HG03342 (cell line): Measurements from ENCODE around the gene BTBD16.

Experiments
- ATAC-seq: cut with Tn5 transposase; IDR thresholded peaks from one replicate; pipeline ENCODE4 v1.9.1; 2021; ENCODE audit warnings: mild to moderate bottlenecking, moderate library complexity; ENCODE audit not compliant: unreplicated experiment

Gene BTBD16

DNA sequence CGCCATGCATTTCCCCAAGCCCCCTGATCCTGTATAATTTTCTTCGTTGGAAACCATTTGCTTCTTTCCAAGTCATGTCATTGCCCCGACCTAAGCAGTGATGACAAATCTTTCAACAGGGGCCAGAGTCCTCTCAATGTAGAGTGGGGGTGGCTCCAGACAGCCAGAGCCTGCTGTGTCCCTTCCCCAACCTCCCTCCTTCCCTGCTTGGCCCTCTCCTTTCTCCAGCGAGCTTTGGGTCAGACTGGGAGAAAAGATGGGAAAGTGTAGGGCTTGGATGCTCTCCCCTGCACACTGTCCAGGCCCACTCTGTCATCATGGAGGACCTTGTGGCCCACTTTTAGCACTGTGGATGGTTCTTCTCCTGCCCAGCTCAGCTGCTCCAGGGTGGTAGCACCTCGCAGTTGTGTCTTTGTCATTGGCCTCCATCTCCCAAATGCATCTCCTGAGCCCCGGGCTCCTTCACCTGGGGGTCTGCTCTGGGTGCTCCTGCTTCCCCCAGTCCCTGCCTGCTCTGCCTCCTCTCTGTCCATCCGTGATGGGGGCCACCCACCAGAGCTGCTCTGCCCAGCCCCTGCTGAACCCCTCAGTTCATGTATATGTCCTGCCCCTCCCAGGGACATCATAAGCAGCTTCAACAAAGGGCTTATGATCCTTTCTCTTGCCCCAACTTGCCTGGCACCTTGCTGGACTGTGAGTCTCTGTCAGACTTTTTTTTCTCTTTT is 37.5 kb downstream of the BTBD16 start:
- no peak for ATAC-seq

DNA sequence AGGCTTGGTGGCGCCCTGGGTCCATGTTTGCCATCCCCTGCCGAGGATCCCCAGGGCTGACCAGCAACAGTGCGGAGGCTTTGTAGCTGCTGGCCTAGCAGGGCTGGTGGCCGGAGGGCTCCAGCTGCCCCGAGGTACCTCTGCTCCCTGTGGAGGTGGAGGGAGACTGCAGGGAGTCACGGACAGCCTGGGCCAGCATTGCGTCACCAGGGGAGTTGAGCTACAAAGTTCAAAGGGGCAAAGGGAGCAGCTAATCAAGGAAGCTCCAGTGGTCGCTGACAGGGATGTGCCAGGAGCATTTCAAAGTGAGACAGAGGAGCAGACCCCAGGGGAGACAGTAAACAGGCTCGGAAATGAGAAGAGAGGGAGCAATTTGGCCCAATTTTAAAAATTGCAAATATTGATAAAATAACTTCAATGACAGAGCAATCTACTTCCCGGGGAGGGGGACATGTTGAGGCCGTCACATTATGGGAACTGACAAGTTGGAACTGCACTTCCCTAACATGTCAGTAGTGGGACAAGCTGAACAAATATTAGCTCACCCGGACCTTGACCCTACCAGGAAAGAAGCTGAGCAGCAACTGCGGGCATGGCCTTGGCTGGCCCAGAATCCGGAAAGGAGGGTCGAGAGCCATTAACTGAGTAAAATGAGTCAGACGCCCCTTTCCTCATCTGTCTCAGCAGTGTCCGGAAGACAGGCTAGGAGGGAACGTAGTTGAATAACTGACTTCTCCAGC is 39.4 kb downstream of the BTBD16 start:
- no peak for ATAC-seq

DNA sequence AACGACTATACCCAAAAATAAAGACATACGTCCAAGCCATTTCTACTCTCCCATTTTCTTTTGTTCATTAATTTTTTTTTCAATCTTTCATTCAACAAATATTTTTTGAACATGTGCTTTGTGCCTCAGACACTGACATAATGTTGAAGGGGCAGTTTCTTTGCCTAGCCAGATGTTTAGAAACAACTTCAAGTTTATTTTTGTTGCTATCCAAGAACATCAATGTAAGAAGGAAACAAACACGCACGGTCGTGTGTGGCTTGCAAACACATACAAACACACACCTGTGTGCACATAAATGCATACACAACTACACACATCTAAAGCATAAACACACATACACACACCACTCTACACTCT is 39.9 kb downstream of the BTBD16 start:
- ATAC-seq: no peak

DNA sequence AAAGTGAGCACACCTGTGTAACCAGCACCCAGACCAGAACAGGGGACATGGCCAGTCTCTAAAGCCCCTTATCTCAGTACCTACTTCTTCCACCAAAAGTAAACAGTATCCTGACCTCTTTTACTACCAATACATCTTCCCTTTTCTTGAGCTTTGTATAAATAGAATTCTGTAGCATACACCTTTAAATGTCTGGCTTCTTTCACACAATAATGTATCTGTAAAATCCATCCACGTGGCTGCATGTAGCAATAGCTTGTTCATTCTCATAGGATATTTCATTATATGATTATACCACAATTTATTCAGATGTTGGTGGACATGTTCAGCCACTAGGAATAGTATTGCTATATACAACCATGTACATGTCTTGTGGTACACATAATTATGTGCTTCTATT is 40.6 kb downstream of the BTBD16 start:
- ATAC-seq: no peak

DNA sequence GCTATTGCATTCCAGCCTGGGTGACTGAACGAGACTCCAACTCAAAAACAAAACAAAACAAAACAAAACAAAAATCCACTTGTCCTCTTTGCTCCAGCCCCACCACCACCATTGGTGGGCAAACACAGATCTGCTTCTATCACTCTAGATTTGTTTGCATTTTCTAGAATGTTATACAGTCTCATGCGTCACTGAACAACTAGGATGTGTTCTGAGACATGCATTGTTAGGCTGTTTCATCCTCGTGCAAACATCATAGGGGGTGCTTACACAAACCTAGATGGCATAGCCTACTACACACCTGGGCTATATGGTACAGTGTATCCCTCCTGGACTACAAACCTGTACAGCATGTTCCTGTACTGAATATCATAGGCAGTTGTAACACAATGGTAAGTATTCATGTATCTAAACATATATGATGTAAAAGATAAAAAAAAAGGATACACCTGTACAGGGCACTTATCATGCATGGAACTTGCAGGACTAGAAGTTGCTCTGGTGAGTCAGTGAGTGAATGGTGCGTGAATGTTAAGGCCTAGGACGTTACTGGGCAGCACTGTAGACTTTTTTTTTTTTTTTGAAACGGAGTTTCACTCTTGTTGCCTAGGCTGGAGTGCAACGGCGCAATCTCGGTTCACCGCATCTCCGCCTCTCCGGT is 45.3 kb downstream of the BTBD16 start:
- no peak for ATAC-seq

DNA sequence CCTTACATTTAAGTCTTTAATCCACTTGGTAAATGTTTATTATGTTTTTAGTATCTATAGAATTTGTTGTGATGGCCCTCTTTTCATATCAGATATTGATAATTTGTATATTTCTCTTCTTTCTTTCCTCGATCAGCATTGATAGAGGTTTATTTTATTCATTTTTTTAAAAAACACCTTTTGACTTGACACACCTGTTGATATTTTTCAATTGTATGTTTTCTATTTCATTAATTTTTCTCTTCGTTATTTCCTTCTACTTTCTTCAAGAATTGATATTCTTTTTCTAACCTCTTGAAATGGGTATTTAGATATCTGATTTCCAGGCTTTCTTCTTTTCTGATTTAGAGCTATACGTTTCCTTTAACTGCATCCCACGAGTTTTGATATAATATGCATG is 50.9 kb downstream of the BTBD16 start:
- ATAC-seq: no peak

DNA sequence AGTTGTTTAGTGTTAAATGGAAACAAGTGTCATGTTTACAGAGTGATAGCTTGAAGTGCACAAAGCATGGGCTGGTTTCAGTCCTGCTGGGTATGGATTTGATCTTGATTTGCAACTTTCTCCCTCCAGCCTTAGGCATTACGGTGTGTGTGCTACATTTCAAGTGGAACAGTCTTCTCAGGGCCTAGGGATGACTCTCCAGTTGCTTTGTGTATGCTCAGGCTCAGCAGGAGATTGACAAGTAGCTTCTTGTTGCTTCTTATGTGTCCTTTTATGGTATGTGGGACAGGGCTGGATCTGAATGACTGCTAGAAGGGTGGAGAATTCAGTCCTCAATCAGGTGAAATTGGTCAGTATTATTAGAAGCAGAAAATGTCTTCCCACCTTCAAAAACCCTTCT is 52.1 kb downstream of the BTBD16 start:
- no peak for ATAC-seq

DNA sequence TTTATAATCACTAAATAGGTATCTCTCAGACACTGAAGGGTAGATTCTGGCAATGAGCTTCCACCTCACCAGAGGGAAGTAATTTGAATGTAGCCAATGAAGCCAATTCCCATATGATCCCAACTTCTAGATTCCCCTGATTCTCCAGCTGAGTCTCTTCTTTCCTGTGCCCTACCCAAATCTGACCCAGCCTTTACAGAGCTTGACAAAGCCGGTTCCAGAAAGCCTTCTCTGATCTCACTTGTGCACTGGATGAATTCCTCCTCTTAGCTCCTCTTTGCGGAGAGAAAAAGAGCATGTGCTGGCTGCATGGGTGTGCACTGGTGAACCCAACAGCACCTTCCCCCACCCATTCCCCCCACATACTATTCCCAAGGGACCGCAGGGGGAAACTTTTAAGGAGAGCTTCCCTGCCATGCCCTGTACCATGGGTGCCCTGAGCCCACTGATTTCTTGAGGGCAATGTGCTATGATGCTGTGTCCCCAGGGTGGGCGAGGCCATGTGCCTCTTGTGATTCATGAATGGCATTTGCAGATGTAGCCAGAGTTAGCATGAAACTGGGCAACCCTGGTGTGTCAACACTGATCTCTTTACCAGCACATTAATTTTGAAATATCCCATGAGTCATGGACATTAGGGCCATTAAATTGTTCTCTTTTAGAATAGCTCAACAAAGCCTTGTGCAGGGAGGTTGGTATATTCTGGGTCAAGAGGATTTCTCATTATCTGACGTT is 53.0 kb downstream of the BTBD16 start:
- no peak for ATAC-seq

DNA sequence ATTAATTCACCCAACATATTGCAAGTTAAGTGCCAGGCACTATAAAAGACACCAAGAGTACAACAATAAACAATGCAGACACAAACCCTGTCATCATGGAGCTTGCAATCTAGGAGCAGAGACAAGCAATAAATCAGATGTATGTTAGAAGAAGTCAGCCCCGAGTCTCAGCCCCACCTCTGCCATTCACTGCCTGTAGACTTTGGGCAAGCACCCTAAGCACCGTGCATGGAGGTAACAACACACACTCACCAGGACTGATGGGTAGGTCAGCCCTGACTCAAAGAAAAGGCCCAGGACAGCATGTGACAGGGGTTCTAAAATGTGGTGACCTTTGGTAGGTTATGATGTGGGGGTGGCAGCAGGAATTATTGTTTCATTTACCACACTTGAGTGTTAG is 54.1 kb downstream of the BTBD16 start:
- ATAC-seq: no peak

DNA sequence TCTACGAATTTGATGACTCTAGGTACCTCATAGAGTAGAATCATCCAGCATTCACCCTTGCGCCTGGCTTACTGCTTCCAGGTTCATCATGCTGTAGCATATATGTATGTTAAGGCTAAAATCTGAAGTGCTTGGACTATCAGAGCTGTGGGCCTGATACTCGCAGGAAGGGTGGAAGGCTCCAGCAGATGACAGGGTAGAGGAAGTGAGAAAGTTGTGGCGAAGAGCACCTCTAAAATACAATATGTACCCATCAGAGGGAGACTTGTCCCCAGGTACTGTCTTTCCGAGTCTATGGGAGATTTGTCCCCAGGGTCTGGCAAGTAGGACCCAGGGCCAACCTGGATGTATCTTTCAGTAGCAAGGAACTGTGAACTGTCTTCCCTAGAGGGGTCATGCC is 55.3 kb downstream of the BTBD16 start:
- ATAC-seq: peak; percentile 67

DNA sequence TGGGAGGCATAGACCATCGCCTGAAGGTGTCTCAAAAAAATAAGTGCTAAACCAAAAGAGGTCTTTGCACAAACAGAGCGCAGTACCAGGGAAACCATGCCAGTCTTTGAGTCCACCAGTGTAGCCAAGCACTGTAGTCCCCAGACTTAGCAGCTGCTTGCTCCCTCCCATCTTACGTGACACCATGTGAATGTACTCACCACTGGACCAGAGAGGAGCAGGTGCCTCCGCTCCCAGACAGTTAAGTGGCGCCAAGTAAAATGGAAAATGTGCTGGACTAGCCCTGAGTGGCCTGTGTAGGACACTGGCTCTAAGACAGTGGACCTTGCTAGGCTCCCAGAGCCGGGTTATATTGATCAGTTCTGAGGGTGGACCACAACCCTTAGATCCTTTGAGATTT is 55.7 kb downstream of the BTBD16 start:
- peak; percentile 5 for ATAC-seq

DNA sequence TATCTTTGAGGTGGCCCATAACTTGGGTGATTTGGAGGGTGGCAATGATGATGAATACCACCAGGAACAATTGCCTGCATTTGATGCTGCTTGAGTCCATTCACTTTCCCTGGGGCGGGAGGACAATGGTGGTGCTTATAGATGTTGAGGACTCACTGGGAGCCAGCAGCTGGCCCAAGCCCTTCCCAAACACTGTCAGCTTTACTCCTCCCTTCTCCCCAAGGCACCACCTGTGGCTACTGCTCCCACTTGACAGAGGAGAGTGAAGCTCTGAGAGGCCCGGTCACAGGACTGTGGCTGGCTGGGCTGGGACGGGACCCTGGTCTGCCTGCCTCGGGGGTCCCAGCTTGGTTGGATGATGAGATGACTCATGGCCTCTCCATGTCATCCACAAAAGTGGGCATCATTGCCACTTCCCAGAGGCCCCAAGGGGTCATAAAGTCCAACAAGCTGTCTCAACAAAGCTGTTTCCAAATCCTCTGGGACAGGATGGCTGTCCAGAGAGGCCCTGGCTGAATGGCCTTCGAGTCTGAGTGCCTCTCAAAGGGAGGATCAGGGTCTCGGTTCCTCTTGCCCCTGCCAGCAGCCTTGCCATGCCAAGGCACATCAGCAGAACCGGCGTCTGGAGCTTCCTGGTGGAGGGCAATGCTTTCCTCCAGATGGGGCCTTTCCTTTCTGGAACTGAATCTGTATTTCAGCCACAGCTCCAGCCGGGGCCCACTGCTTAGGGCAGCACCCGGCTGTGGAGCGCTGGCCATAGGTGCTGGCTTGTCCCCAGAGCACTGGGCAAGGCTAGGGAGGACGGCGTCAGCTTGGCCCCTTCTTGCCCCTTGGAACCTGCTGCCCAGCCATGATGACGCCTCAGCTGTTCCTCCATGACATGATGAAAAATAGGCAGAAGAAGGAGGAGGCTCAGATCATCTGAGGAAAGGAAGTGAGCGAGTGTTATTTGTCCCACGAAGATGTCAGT is 56.4 kb downstream of the BTBD16 start:
- ATAC-seq: no peak

DNA sequence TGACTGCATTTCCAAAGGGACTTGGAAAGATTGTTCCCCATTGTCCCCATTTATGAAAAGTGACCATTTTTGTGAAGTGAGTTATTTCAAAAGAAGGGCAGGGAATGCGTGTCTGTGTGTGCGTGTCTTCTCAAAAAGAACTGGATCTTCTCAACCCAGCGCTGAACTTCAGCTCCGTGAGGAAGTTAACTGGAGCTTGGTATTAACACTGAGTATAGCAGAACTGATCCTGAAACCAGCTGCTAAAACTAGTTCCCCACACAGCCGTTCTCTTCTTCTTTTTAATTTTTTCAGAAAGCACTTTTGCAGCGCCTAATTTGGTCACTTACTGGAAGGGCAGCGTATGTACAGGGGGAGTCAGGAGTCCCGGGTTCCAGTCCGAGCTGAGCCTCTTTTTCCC is 57.6 kb downstream of the BTBD16 start:
- ATAC-seq: no peak

DNA sequence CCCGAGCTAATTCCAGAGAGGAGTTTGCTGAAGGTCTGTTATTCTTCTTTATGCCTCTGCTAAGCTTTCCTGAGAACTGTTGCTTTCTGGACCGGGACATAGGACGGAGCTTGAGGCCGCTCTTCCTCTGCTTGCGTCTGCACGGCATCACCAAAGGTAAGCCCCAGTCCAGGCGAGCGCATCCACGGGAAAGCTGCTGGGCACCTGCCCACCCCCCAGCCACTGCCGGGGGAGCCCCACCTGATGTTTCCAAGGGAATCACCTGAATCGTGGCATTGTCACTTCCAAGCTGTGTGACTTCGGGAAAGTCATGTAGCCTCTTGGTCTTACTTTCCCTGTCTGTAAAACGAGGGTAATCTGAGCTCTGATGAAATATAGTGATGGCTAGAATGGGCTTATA is 58.3 kb downstream of the BTBD16 start:
- ATAC-seq: no peak

DNA sequence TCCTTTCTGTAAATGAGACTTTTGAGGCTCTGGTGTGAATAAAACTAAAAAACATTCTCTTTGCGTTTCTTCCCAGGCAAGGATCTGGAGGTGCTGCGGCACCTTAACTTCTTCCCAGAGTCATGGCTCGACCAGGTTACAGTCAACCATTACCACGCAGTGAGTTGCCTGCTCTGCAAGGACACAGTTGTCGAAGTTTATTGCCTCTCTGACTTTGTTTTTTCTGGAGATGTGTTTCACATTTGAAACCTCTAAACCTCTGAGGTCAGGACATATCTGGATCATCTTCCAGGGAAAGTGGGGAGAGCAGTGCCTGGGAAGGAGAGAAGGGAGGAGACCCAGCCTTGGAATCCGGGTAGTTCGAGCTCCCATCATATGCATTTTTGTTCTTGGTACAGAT is 60.0 kb downstream of the BTBD16 start:
- ATAC-seq: no peak

DNA sequence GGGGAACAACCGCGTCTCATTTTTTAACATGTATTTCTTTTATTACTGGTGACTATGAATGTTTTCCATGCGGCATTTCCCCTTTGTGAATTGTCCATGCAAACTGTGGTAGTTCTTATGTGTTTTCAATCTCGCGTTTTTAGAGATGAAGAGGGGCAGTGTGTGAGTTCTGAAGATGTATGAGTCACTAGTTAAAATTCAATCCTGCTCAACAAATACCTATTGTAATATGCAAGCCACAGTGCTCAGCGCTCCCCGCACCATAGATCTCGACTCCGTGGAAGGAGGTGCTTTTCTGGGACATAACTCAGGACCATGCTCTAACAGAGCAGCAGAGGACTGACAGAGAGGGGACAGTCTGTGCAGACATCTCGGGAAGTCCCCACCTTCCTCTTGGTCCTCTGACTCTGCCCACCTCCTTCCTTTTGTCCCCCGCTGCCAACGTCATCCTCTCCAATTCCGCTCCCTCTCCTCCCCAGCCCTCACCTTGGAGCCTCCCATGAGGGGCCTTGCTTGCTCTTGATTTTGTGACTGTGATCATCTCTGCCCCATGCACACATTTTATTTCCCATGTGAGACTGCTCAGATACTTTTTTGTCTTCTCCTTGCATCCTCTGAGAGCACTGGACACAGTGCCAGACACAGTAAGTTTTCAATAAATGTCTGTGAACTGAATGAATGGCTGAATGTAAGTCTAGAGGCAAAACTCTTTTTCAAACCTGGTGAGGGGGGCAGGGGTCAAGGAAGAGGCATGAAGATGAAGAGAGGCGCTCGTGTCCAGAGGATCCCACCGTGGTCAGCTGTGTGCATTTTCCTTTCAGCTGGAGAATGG is 60.7 kb downstream of the BTBD16 start:
- ATAC-seq: peak; percentile 37

DNA sequence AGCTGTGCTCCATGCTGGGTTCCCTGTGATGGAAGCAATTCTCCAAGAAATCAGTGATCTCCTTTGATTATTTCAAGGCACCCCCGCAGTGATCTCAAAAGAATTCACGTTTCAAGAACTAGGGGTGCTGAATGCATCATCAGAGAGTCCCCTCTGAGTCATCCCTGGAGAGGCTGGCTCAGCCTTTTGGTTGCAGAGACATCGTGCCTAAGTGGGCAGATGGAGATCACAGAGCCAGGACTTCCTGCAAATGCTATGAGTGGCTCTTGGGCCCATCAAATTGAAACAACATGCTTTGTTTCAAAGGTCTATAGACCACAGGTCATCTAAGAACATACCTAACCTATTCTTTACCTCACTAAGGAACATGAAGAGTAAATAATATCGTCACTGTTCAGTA is 61.9 kb downstream of the BTBD16 start:
- ATAC-seq: peak; percentile 65

DNA sequence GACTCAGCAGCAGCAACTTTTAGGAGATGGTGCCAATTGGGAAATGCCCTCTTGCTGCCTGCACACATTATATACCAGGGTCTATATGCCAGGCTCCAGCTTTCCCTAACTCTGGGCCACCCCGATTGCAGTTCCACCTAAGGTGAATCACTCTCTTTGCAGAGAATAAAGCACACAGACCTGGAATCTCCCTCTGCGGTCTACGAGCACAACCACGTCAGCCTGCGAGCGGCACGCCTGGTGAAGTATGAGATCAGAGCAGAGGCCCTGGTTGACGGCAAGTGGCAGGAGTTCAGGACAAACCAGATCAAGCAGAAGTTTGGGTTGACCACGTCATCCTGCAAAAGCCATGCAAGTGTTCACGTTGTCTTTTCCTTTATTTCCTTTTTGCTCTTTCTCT is 65.2 kb downstream of the BTBD16 start:
- ATAC-seq: no peak

DNA sequence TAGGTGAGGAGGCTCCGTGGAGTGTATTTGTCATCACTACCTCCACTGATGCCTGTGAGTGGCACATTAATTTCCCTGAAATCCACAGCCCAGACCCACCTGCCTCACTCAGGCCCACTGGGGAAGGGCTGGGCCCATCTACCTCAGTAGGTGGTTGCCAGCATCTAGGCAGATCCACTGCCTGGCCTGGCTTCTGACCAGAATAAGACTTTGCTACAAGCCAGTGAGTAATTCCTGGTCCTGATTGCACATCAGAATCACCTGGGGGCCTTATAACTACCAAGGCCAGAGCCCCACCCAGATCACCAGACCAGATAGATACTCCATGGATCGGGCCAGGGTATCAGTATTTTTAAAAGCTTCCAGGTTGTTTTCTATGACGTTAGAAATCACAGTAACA is 65.9 kb downstream of the BTBD16 start:
- ATAC-seq: no peak
